HG03097 (cell line): ENCODE results near the gene FSTL4.

Experiments used
- ATAC-seq: cut with Tn5 transposase; IDR thresholded peaks from one replicate; pipeline ENCODE4 v1.9.1; 2021; ENCODE audit not compliant: unreplicated experiment, low FRiP score

Gene FSTL4

GRCh38 chr5:133612249-133612860, at the start of gene FSTL4:
FSTL4 (minus strand) TSS chr5:133612541.
- ATAC-seq: no peak

GRCh38 chr5:133661389-133661788, 49.0 kb upstream of the FSTL4 start:
- no peak for ATAC-seq

DNA sequence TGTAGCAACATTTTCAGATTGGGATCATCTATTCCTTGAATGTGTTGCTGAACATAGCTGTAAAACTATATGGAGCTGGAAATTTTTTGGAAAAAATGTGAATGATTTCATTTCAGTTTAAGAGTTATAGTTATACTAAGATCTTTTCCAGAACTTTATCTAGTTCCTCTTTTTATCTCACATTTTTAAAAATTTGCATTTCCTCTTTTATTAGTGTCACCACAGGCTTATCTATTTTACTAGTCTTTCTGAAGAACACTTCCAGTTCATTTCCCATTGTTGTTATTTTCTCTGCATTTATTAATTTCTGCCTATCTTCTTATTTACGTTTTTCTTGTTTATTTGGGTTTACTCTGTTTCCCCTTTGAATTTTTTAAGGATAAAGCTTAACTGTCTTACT, 46.0 kb upstream of the FSTL4 start:
- ATAC-seq: no peak

- no peak for ATAC-seq
These were observed 44.7 kb upstream of the FSTL4 start for GRCh38 chr5:133657036-133657435.

GRCh38 chr5:133655966-133656365, 43.6 kb upstream of the FSTL4 start:
- no peak for ATAC-seq

DNA sequence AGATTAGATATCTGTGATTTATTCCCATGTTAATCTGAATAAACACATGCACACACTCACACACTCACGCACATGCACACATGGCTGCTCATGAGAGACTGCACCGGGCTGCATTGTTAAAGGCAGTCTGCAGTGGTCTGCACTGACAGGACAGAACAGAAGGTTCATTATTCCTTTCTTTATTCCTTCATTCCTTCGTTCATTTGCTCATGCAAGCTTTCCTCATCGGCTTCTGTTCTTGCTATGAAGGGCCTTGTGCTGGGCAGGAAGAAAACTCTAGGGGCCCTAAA, 41.4 kb upstream of the FSTL4 start:
- no peak for ATAC-seq

DNA sequence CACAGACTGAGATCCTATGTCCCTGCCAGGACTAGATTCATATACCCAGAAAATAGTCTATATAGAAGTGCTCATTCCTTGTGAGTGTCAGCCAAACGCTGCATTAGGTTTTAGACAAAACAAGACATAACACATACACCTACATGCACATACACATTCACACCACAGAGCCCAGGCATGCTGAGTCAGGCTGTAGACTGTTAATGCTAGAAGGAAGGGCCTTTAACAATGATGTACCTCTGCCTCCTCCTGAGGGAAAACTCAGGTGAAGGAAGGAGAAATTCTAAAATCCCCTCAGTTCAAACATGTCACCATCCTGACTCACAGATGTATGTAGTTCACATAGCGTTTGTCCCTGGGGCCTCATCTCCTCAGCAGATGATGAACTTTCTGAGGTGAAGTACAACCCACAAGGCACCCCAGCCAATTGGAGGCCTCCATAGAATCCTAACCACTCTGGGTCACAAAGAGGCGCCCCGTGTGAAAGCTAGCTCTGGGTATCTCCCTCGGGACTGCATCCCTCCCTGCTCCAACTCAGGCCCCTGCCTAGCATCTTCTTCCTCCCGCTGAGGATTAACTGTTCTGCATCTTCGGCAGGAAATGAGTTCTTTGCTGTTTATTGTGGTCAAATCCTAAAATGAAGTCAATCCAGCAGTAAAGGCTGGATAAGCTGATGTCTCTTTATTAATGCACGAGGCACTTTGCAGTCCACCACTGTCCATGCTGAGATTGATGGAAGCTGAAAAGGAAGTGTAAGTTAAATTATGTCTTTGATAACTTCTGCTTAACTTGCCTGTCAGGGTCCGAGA, 40.8 kb upstream of the FSTL4 start:
- no peak for ATAC-seq

DNA sequence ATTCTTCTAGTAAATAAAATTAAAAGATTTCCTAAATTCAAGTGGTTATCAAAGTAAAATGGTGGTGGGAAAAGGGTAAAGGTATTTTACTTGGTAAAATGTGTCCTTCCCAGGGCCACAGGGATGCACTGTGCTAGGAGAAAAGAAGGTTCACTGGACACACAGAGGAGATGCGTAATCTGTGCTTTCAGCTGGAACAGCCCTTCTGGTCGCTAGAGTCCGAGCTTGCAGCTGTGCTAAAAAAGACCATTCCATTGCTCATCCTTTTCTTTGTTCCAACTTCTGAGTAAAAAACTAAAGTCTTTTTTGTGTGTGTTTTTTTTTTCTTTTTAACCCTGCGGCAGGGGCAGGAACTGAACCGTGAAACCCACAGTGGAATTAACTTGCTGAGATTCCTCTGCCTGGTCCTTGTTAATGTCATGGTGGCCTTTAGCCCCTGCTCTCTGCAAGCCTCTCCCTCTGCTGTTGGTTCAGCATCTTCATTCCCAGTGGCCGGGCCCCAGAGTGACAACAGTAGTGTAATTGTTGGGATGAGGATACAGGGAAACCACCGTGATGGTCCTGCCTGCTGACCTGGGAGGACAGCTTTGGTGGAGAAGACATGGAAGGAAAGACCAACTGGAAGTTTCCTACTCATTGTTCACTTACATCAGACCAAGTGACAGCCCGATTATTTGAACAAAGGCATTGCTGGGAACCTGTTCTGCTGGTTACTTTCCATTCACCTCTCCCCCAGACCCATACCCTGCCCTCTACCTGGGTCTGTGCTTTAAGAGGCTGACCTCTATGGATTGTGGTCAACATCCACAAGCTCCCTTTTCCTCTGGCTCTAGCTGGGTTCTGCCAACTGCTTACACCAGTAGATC, 31.9 kb upstream of the FSTL4 start:
- ATAC-seq: no peak

GRCh38 chr5:133643365-133643764, 31.0 kb upstream of the FSTL4 start:
- ATAC-seq: no peak

GRCh38 chr5:133642153-133642722, 29.9 kb upstream of the FSTL4 start:
- ATAC-seq: no peak

GRCh38 chr5:133641683-133642082, 29.3 kb upstream of the FSTL4 start:
- no peak for ATAC-seq

- no peak for ATAC-seq
These were observed 27.6 kb upstream of the FSTL4 start for GRCh38 chr5:133639850-133640528.

DNA sequence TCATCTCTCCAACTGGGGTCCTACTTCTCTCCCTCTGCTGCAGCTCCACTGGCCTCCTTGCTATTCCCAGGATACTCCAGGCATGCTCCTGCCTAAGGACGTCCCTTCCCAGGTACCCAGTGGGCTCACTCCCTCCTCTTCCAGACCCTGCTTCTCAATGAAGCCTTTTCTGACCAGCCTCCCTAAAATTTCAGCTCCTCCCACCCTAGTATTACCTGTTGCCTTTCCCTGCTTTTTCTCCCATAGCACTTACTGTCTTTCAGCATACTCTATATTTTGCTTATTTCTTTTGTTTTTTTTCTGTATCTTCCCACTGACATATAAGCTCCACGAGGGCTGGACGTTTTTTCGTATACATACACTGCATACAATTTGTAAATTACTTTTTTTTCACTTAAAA, 26.1 kb upstream of the FSTL4 start:
- no peak for ATAC-seq

GRCh38 chr5:133637206-133637605, 24.9 kb upstream of the FSTL4 start:
- no peak for ATAC-seq

DNA sequence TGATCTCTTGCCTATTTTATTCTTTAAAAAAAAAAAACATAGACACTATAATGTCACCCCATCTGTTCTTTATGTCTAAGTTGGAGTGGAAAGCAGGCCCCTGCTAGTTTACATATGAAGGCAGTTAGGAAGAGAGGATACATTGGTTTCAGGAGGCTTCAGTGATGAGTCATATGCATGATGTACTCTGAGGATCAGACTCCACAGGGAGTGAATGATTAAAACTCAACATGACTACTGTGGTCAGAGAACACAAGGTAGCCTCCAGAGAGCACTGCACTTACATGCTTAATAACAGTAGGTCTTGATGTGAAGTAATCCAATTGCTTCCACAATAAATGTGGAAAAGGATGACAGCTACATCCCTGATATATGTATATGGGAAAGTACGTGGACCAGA, 22.7 kb upstream of the FSTL4 start:
- ATAC-seq: no peak

DNA sequence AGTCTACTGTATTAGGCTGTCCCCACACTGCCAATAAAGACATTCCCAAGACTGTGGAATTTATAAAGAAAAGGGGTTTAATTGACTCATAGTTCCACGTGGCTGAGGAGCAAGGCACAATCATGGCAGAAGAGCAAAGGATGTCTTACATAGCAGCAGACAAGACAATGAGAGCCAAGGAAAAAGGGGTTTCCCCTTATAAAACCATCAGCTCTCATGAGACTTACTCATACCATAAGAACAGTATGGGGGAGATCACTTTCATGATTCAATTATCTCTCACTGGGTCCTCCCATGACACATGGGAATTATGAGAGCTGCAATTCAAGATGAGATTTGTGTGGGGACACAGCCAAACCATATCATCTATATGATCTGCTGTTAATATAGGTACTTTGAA, 14.8 kb upstream of the FSTL4 start:
- ATAC-seq: no peak

GRCh38 chr5:133624316-133624715, 12.0 kb upstream of the FSTL4 start:
- no peak for ATAC-seq

- no peak for ATAC-seq
These were observed 5.8 kb upstream of the FSTL4 start for GRCh38 chr5:133618141-133618540.

- ATAC-seq: no peak
These were observed 1.4 kb upstream of the FSTL4 start for GRCh38 chr5:133613743-133614142.

GRCh38 chr5:133613184-133613583, 843 bp upstream of the FSTL4 start:
- ATAC-seq: no peak
